H1 (cell line): Measurements from ENCODE around the gene CIBAR2. TPM values are rescaled to one million over a fixed set of nuclear protein-coding genes. Genes with fewer than 3 reads are reported as not detected.

ENCODE experiments used
- ATF2 ChIP-seq: IDR thresholded peaks from 2 replicates; pipeline ENCODE4 v1.6.1; 2012; ENCODE audit warnings: low read length, inconsistent platforms
- CEBPB ChIP-seq: IDR thresholded peaks from 2 replicates; pipeline ENCODE4 v1.6.1; 2012; ENCODE audit warnings: low read depth, low read length
- E2F6 ChIP-seq: IDR thresholded peaks from 2 replicates; pipeline ENCODE4 v1.6.1; 2012; ENCODE audit warnings: inconsistent platforms
- EZH2 ChIP-seq: fragments of 200-600 bp; sonication (generic); IDR thresholded peaks from 2 replicates; pipeline ENCODE4 v1.7.1; 2012; ENCODE audit warnings: low read depth, mild to moderate bottlenecking, moderate library complexity, low read length, inconsistent platforms; ENCODE audit not compliant: severe bottlenecking
- KDM1A ChIP-seq: fragments of 200-600, 300-600 bp; sonication (generic); IDR thresholded peaks from 2 replicates; pipeline ENCODE4 v1.7.1; 2016; ENCODE audit warnings: mild to moderate bottlenecking, low read length, borderline replicate concordance
- MAX ChIP-seq: IDR thresholded peaks from 2 replicates; pipeline ENCODE4 v1.6.1; 2012; ENCODE audit warnings: inconsistent platforms
- SP1 ChIP-seq: IDR thresholded peaks from 2 replicates; pipeline ENCODE4 v1.6.1; 2011; ENCODE audit warnings: low read depth, low read length
- SP2 ChIP-seq: IDR thresholded peaks from 2 replicates; pipeline ENCODE4 v1.6.1; 2012; ENCODE audit warnings: mild to moderate bottlenecking, low read length, inconsistent platforms
- USF2 ChIP-seq: IDR thresholded peaks from 2 replicates; pipeline ENCODE4 v1.6.1; 2011; ENCODE audit warnings: low read length, improper control_type of control experiment
- YY1 ChIP-seq: IDR thresholded peaks from 2 replicates; pipeline ENCODE4 v1.6.1; 2011; ENCODE audit warnings: low read depth, mild to moderate bottlenecking, low read length
- polyA plus RNA-seq, 7 experiments: library from polyadenylated mRNA; depleted of rRNA in 3 of 7; stranded (reverse) in 5 of 7; unstranded in 2 of 7; fragments of >200 nt in 5 of 7; fragments of 200-250 nt in 2 of 7; gene quantifications; 1 replicate in 5 of 7; 2 replicates in 1 of 7; 4 replicates in 1 of 7; pipeline versions ENCODE4 v1.2.1 to v1.2.3, GENCODE V29; 2011 to 2013; ENCODE audit warnings: missing spikeins in 2 of 7, mixed read lengths in 2 of 7
- total RNA-seq: library from RNA; stranded (reverse); fragmentation: NEBNext Ultra II Directional; extraction: Animal tissue kit (Norgen Biotek cat#: 25700); gene quantifications from 2 replicates; pipeline ENCODE4 v1.2.1, GENCODE V29; 2021

The CIBAR2 gene
- total and polyA plus RNA-seq, 2 of the 8 experiments (the other 6 are each of a cell fraction or from before 2014, with no cell fraction given): 0.18 TPM; not detected in 1

GRCh38 chr16:85151603-85152413 is 39.5 kb upstream of the CIBAR2 start (continued):
- TF ChIP-seq E2F6: no peak
- no peak for TF ChIP-seq CEBPB
- TF ChIP-seq SP2: no peak
- TF ChIP-seq KDM1A: no peak
- TF ChIP-seq SP1: no peak
- no peak for TF ChIP-seq ATF2
- no peak for TF ChIP-seq MAX
- TF ChIP-seq USF2: no peak
- no peak for TF ChIP-seq EZH2
- TF ChIP-seq YY1: no peak
- TF ChIP-seq, all 59 proteins: peak for 0
